SK-N-SH treated with all-trans-retinoic acid at 6 μM for 48 hours (cell line): ENCODE results near the gene CCDC102A.

ENCODE experiments used
- ATAC-seq: fragments of 200-7000 bp; cut with Tn5 transposase; 3 replicates; pipeline ENCODE4 v1.9.1; 2020; ENCODE audit warnings: mild to moderate bottlenecking, moderate library complexity
- ARNTL ChIP-seq: fragments of 450-650 bp; formaldehyde crosslinking; IDR thresholded peaks from 2 replicates; pipeline ENCODE4 v1.5.0; 2020; ENCODE audit warnings: low read depth, mild to moderate bottlenecking, moderate library complexity, borderline replicate concordance
- BACH2 ChIP-seq: fragments of 250-450 bp; sonication (Bioruptor Pico); IDR thresholded peaks from 2 replicates; pipeline ENCODE4 v1.9.0; 2021; ENCODE audit warnings: mild to moderate bottlenecking, borderline replicate concordance
- CSDC2 ChIP-seq: fragments of 250-450 bp; sonication (Bioruptor Pico); IDR thresholded peaks from 2 replicates; pipeline ENCODE4 v1.5.0; 2020; ENCODE audit warnings: mild to moderate bottlenecking, moderate library complexity
- ESRRG ChIP-seq: fragments of 250-450 bp; sonication (Bioruptor Pico); IDR thresholded peaks from 2 replicates; pipeline ENCODE4 v1.6.1; 2021; ENCODE audit warnings: mild to moderate bottlenecking
- GLIS3 ChIP-seq: fragments of 250-450 bp; sonication (Bioruptor Pico); IDR thresholded peaks from 2 replicates; pipeline ENCODE4 v1.5.0; 2020; ENCODE audit warnings: mild to moderate bottlenecking, moderate library complexity
- ISL1 ChIP-seq: fragments of 250-450 bp; sonication (Bioruptor Pico); IDR thresholded peaks from 2 replicates; pipeline ENCODE4 v2.1.2; 2022; ENCODE audit warnings: mild to moderate bottlenecking, moderate library complexity
- OSR1 ChIP-seq: fragments of 250-450 bp; sonication (Bioruptor Pico); IDR thresholded peaks from 2 replicates; pipeline ENCODE4 v1.8.0; 2022; ENCODE audit warnings: moderate library complexity, mild to moderate bottlenecking, inconsistent platforms
- PPARA ChIP-seq: fragments of 250-450 bp; sonication (Bioruptor Pico); IDR thresholded peaks from 2 replicates; pipeline ENCODE4 v1.5.0; 2020; ENCODE audit warnings: mild to moderate bottlenecking, borderline replicate concordance
- RARB ChIP-seq: fragments of 250-450 bp; sonication (Bioruptor Pico); IDR thresholded peaks from 2 replicates; pipeline ENCODE4 v1.8.0; 2021; ENCODE audit warnings: mild to moderate bottlenecking, moderate library complexity
- SNAI2 ChIP-seq: fragments of 250-450 bp; sonication (Bioruptor Pico); IDR thresholded peaks from 2 replicates; pipeline ENCODE4 v1.5.0; 2020; ENCODE audit warnings: mild to moderate bottlenecking, moderate library complexity
- TCF4 ChIP-seq: fragments of 250-450 bp; sonication (Bioruptor Pico); IDR thresholded peaks from 2 replicates; pipeline ENCODE4 v1.8.0; 2021; ENCODE audit warnings: mild to moderate bottlenecking, moderate library complexity, borderline replicate concordance
- TOX ChIP-seq: fragments of 250-450 bp; sonication (Bioruptor Pico); IDR thresholded peaks from 2 replicates; pipeline ENCODE4 v1.8.0; 2021; ENCODE audit warnings: mild to moderate bottlenecking, moderate library complexity, borderline replicate concordance
- TSHZ2 ChIP-seq: fragments of 250-450 bp; sonication (Bioruptor Pico); IDR thresholded peaks from 2 replicates; pipeline ENCODE4 v1.5.0; 2020; ENCODE audit warnings: mild to moderate bottlenecking, moderate library complexity
- ZC3H10 ChIP-seq: fragments of 250-450 bp; sonication (Bioruptor Pico); IDR thresholded peaks from 2 replicates; pipeline ENCODE4 v1.5.1; 2021; ENCODE audit warnings: mild to moderate bottlenecking, moderate library complexity
- ZFP3 ChIP-seq: fragments of 250-450 bp; sonication (Bioruptor Pico); IDR thresholded peaks from 2 replicates; pipeline ENCODE4 v1.5.0; 2020; ENCODE audit warnings: mild to moderate bottlenecking, moderate library complexity
- ZFP30 ChIP-seq: fragments of 450-650 bp; formaldehyde crosslinking; IDR thresholded peaks from 2 replicates; pipeline ENCODE4 v1.5.0; 2022; ENCODE audit warnings: mild to moderate bottlenecking, moderate library complexity
- ZNF565 ChIP-seq: fragments of 450-650 bp; formaldehyde crosslinking; conservative IDR thresholded peaks from 2 replicates; pipeline ENCODE4 v1.5.0; 2020; ENCODE audit warnings: low read depth, mild to moderate bottlenecking, moderate library complexity
- ZNF70 ChIP-seq: fragments of 450-650 bp; formaldehyde crosslinking; IDR thresholded peaks from 2 replicates; pipeline ENCODE4 v1.5.0; 2020; ENCODE audit warnings: mild to moderate bottlenecking, moderate library complexity
- ZNF8 ChIP-seq: fragments of 450-650 bp; formaldehyde crosslinking; IDR thresholded peaks from 2 replicates; pipeline ENCODE4 v1.5.0; 2020; ENCODE audit warnings: mild to moderate bottlenecking, moderate library complexity
- TF ChIP-seq, protein P1 (sequence below): fragments of 250-450 bp; sonication (Bioruptor Pico); IDR thresholded peaks from 2 replicates; pipeline ENCODE4 v1.8.0; 2021; ENCODE audit warnings: low read depth, mild to moderate bottlenecking, moderate library complexity, borderline replicate concordance
- TF ChIP-seq, protein P2 (sequence below): fragments of 250-450 bp; sonication (Bioruptor Pico); IDR thresholded peaks from 2 replicates; pipeline ENCODE4 v1.5.1; 2020; ENCODE audit warnings: low read depth, mild to moderate bottlenecking, moderate library complexity
- TF ChIP-seq, protein P3 (sequence below): fragments of 250-450 bp; sonication (Bioruptor Pico); IDR thresholded peaks from 2 replicates; pipeline ENCODE4 v1.5.1; 2021; ENCODE audit warnings: mild to moderate bottlenecking, moderate library complexity

Gene CCDC102A

DNA sequence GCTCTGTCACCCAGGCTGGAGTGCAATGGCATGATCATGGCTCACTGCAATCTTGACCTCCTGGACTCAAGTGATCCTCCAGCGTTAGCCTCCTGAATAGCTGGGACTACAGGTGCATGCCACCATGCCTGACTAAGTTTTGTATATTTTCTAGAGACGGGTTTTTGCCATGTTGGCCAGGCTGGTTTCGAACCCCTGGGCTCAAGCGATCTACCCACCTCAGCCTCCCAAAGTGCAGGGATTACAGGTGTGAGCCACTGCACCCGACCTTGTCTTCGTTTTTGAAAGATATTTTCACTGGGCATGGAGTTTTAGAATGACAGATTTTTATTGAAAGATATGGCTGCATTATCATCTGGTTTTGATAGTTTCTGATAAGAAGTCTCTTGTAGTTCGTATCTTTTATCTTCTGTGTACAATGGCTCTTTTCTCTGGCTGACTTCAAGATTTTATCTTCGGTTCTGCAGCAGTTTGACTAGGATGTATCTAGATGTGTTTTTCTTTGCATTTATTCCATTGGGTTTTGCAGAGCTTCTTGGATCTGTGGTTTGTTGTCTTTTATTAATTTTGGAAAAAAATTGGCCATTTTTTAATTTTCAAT lies 20.7 kb upstream of the CCDC102A start:
- ATAC-seq: no peak
- TF ChIP-seq SNAI2 (CRISPR knock-in tag) (no peak), ZFP30 (CRISPR knock-in tag) (no peak), GLIS3 (no peak), TCF4 (CRISPR knock-in tag) (peak; percentile 76; the same call in 1 of the 2 replicates), ARNTL (CRISPR knock-in tag) (no peak), ZFP3 (CRISPR knock-in tag) (no peak), TSHZ2 (CRISPR knock-in tag) (0 out of 2 replicates have a peak, but pooled peaks have one; percentile 35), ISL1 (CRISPR knock-in tag) (no peak)

- ATAC-seq: no peak
- TF ChIP-seq PPARA (CRISPR knock-in tag) (no peak), ZNF565 (CRISPR knock-in tag) (no peak), CSDC2 (CRISPR knock-in tag) (no peak), ARNTL (CRISPR knock-in tag) (no peak), OSR1 (no peak), TSHZ2 (CRISPR knock-in tag) (no peak), ZFP3 (CRISPR knock-in tag) (no peak), TCF4 (CRISPR knock-in tag) (no peak), ISL1 (CRISPR knock-in tag) (no peak), RARB (CRISPR knock-in tag) (no peak), BACH2 (no peak), GLIS3 (no peak), SNAI2 (CRISPR knock-in tag) (no peak), ZNF8 (CRISPR knock-in tag) (no peak)
- TF ChIP-seq, protein P1, sequence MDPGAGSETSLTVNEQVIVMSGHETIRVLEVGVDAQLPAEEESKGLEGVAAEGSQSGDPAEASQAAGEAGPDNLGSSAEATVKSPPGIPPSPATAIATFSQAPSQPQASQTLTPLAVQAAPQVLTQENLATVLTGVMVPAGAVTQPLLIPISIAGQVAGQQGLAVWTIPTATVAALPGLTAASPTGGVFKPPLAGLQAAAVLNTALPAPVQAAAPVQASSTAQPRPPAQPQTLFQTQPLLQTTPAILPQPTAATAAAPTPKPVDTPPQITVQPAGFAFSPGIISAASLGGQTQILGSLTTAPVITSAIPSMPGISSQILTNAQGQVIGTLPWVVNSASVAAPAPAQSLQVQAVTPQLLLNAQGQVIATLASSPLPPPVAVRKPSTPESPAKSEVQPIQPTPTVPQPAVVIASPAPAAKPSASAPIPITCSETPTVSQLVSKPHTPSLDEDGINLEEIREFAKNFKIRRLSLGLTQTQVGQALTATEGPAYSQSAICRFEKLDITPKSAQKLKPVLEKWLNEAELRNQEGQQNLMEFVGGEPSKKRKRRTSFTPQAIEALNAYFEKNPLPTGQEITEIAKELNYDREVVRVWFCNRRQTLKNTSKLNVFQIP (CRISPR knock-in tag): no peak
- TF ChIP-seq, protein P2, sequence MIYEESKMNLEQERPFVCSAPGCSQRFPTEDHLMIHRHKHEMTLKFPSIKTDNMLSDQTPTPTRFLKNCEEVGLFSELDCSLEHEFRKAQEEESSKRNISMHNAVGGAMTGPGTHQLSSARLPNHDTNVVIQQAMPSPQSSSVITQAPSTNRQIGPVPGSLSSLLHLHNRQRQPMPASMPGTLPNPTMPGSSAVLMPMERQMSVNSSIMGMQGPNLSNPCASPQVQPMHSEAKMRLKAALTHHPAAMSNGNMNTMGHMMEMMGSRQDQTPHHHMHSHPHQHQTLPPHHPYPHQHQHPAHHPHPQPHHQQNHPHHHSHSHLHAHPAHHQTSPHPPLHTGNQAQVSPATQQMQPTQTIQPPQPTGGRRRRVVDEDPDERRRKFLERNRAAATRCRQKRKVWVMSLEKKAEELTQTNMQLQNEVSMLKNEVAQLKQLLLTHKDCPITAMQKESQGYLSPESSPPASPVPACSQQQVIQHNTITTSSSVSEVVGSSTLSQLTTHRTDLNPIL (CRISPR knock-in tag): no peak
- TF ChIP-seq, all 23 proteins: peak for 0
Observed at GRCh38 chr16:57555831-57556230, 19.5 kb upstream of the CCDC102A start.

- ATAC-seq: no peak
- TF ChIP-seq ZNF565 (CRISPR knock-in tag) (no peak), OSR1 (no peak), TOX (CRISPR knock-in tag) (no peak), GLIS3 (no peak), ZNF8 (CRISPR knock-in tag) (no peak), ARNTL (CRISPR knock-in tag) (no peak), TSHZ2 (CRISPR knock-in tag) (no peak), ZNF70 (CRISPR knock-in tag) (no peak), ESRRG (CRISPR knock-in tag) (no peak), ZC3H10 (CRISPR knock-in tag) (no peak), CSDC2 (CRISPR knock-in tag) (no peak), ISL1 (CRISPR knock-in tag) (no peak), TCF4 (CRISPR knock-in tag) (no peak), ZFP3 (CRISPR knock-in tag) (no peak), PPARA (CRISPR knock-in tag) (no peak)
- TF ChIP-seq, protein P3, sequence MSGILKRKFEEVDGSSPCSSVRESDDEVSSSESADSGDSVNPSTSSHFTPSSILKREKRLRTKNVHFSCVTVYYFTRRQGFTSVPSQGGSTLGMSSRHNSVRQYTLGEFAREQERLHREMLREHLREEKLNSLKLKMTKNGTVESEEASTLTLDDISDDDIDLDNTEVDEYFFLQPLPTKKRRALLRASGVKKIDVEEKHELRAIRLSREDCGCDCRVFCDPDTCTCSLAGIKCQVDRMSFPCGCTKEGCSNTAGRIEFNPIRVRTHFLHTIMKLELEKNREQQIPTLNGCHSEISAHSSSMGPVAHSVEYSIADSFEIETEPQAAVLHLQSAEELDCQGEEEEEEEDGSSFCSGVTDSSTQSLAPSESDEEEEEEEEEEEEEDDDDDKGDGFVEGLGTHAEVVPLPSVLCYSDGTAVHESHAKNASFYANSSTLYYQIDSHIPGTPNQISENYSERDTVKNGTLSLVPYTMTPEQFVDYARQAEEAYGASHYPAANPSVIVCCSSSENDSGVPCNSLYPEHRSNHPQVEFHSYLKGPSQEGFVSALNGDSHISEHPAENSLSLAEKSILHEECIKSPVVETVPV: no peak
Observed at GRCh38 chr16:57551057-57551456, 14.7 kb upstream of the CCDC102A start.
